DND-41 (cell line): ENCODE data around the gene NPEPPS.
"Not testable (repeated sequence)": the region's sequence is repeated elsewhere in the genome, so short reads cannot be mapped to it uniquely, and the experiment has no call there.

Experiments used
- CTCF ChIP-seq: IDR thresholded peaks from 2 replicates; pipeline ENCODE4 v1.5.1; 2012; ENCODE audit warnings: borderline replicate concordance, low read length, moderate library complexity, mild to moderate bottlenecking; ENCODE audit not compliant: poor library complexity, severe bottlenecking; ENCODE audit errors: extremely low read depth
- EZH2 ChIP-seq: IDR thresholded peaks from 3 replicates; pipeline ENCODE4 v1.6.1; 2012; ENCODE audit warnings: borderline replicate concordance, low read depth, mild to moderate bottlenecking, moderate library complexity, low read length, inconsistent platforms; ENCODE audit not compliant: severe bottlenecking

DNA sequence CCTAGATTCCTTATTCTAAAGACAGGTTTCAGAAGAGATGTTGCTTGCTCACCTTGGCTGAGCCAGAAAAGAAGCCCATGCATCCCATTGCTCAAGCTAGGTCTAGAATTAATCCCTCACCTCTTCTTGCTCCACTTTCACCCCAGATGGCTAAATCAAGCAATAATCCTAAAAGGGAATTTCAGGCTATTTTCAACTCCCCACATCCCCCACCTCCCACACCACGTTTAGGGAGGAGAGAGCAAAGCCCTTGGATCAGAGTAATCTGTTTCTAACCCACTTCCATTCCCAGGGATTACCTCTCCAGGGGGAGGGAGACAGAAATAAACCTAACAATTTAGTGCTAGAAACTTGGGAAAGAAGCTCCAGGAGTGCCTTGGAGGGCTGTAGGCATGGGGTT, 31.8 kb upstream of the NPEPPS start:
- not testable (repeated sequence) for TF ChIP-seq CTCF, EZH2
